ENCODE results near the gene GATAD2B. TPM values are rescaled to one million over a fixed set of nuclear protein-coding genes. Genes with fewer than 3 reads are reported as not detected.

The GATAD2B gene
- polyA plus RNA-seq, 3 donors, result 1.1 to 11.0 (median 2.0) TPM

DNA sequence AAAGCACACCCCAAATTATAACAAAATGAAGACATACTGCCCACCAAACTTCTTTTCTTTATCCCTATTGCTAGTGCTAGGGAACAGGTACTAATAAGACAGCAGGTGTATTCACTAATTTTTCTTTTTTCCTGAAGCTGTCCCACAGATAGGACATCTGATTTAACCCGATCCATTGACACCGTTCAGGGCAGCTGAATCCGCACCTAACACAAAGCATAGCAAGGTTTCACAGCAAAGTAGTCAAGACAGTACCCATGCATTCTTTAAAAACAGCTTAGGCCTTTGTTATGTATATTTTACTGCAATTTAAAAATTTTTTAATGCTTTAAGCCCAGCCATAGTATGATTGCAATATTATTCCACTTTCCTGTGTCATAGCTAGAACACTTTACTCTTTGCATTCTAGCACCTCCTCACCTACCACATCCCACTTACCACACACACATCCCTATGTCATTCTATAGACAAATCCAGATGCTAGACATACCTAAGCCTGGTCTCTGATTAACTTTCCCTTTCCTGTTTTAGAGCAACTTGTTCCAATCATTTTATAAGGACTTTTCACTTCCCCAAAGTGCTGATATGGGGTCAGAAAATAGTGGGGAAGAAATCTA, 40.4 kb downstream of the GATAD2B start:
- no peak overlapping the region for H3K27ac Mint-ChIP-seq
- TF ChIP-seq, protein P1, sequence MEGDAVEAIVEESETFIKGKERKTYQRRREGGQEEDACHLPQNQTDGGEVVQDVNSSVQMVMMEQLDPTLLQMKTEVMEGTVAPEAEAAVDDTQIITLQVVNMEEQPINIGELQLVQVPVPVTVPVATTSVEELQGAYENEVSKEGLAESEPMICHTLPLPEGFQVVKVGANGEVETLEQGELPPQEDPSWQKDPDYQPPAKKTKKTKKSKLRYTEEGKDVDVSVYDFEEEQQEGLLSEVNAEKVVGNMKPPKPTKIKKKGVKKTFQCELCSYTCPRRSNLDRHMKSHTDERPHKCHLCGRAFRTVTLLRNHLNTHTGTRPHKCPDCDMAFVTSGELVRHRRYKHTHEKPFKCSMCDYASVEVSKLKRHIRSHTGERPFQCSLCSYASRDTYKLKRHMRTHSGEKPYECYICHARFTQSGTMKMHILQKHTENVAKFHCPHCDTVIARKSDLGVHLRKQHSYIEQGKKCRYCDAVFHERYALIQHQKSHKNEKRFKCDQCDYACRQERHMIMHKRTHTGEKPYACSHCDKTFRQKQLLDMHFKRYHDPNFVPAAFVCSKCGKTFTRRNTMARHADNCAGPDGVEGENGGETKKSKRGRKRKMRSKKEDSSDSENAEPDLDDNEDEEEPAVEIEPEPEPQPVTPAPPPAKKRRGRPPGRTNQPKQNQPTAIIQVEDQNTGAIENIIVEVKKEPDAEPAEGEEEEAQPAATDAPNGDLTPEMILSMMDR (IDR thresholded peaks at IDR 0.05), result no peak
- peaks cover 18% of the 10 kb centered on the region in 2 donors for H3K4me1 ChIP-seq (ENCODE audit: control insufficient read depth in 1 of 2, insufficient read depth in 2 of 2, low read length in 2 of 2)
- H3K9me3 ChIP-seq (replicated peaks in 1 of 2; ENCODE audit: control insufficient read depth in 1 of 2, insufficient read depth in 1 of 2, low read length in 2 of 2), result no peaks in the 10 kb centered on the region
- no peak for DNase-seq
- H3K27me3 Mint-ChIP-seq (ENCODE audit: low read depth in 3 of 3), result peaks cover 0 to 3% (median 0%) of the 10 kb centered on the region in 3 donors
- H3K27me3 ChIP-seq (ENCODE audit: control insufficient read depth in 2 of 2, insufficient read depth in 2 of 2, low read length in 2 of 2), result no peaks in the 10 kb centered on the region
- no peak overlapping the region for H3K9ac ChIP-seq (ENCODE audit: insufficient read depth, low read length, poor library complexity, severe bottlenecking)
- no peak overlapping the region for H3K4me2 ChIP-seq (replicated peaks; ENCODE audit: extremely low read depth, low read length, poor library complexity, severe bottlenecking)
- peaks cover 96% of the 10 kb centered on the region for H4K20me1 ChIP-seq (ENCODE audit: insufficient read depth, low read length)
- H3K79me2 ChIP-seq (ENCODE audit: insufficient read depth, low read length), result peaks cover 95% of the 10 kb centered on the region
- no peak overlapping the region for H3K4me3 Mint-ChIP-seq
- peaks cover 13 to 45% of the 10 kb centered on the region in 2 donors for H3K36me3 Mint-ChIP-seq
- H3K4me3 ChIP-seq (replicated peaks in 1 of 3; ENCODE audit: low read depth in 2 of 3, low read length in 3 of 3), result no peak overlapping the region
- H3K4me1 Mint-ChIP-seq, result peaks cover 2% of the 10 kb centered on the region
- H3K9me3 Mint-ChIP-seq, result no peaks in the 10 kb centered on the region
- H2AFZ ChIP-seq (ENCODE audit: insufficient read depth, low read depth, low read length, poor library complexity, severe bottlenecking), result no peak overlapping the region
- H3K36me3 ChIP-seq (replicated peaks in 1 of 2; ENCODE audit: control insufficient read depth in 1 of 2, insufficient read depth in 2 of 2, low read length in 2 of 2), result peaks cover 7 to 8% of the 10 kb centered on the region in 2 donors
- intact Hi-C loops (cut with micrococcal nuclease), result loop anchor here in 1 of 2 donors (5.0 kb wide), 1 partner anchor 35 kb away; no protein-coding TSS in a partner anchor
- 100% methylated on average over 1 of the region's 3 CpGs for WGBS (ENCODE audit: insufficient coverage)
- peak overlapping the region in 1 of 2 donors; percentile 0 for H3K27ac ChIP-seq (ENCODE audit: low read depth in 1 of 2, low read length in 2 of 2)

- no peaks in the 10 kb centered on the region for H3K27me3 ChIP-seq (ENCODE audit: control insufficient read depth in 2 of 2, insufficient read depth in 2 of 2, low read length in 2 of 2)
- peaks cover 2% of the 10 kb centered on the region for H3K4me1 Mint-ChIP-seq
Measured at GRCh38 chr1:153881751-153882150, 41.0 kb downstream of the GATAD2B start.

More at GRCh38 chr1:153881751-153882150, 41.0 kb downstream of the GATAD2B start:
- 37% methylated on average over 6 of the region's 9 CpGs for WGBS (ENCODE audit: insufficient coverage)
- Histone ChIP-seq H3K27ac (ENCODE audit: low read depth in 1 of 2, low read length in 2 of 2) (no peak overlapping the region), H3K4me1 (ENCODE audit: control insufficient read depth in 1 of 2, insufficient read depth in 2 of 2, low read length in 2 of 2) (peaks cover 18% of the 10 kb centered on the region in 2 donors), H2AFZ (ENCODE audit: insufficient read depth, low read depth, low read length, poor library complexity, severe bottlenecking) (no peak overlapping the region), H3K9ac (ENCODE audit: insufficient read depth, low read length, poor library complexity, severe bottlenecking) (no peak overlapping the region), H3K4me2 (replicated peaks; ENCODE audit: extremely low read depth, low read length, poor library complexity, severe bottlenecking) (no peak overlapping the region), H3K9me3 (replicated peaks in 1 of 2; ENCODE audit: control insufficient read depth in 1 of 2, insufficient read depth in 1 of 2, low read length in 2 of 2) (no peaks in the 10 kb centered on the region), H3K4me3 (replicated peaks in 1 of 3; ENCODE audit: low read depth in 2 of 3, low read length in 3 of 3) (no peak overlapping the region), H3K36me3 (replicated peaks in 1 of 2; ENCODE audit: control insufficient read depth in 1 of 2, insufficient read depth in 2 of 2, low read length in 2 of 2) (peaks cover 7 to 8% of the 10 kb centered on the region in 2 donors), H3K79me2 (ENCODE audit: insufficient read depth, low read length) (peaks cover 95% of the 10 kb centered on the region), H4K20me1 (ENCODE audit: insufficient read depth, low read length) (peaks cover 96% of the 10 kb centered on the region)
- peaks cover 0 to 3% (median 0%) of the 10 kb centered on the region in 3 donors for H3K27me3 Mint-ChIP-seq (ENCODE audit: low read depth in 3 of 3)
- TF ChIP-seq, protein P1 (IDR thresholded peaks at IDR 0.05), result no peak
- intact Hi-C loops (cut with micrococcal nuclease), result loop anchor here in 1 of 2 donors (5.0 kb wide), 1 partner anchor 34 kb away; no protein-coding TSS in a partner anchor
- no peaks in the 10 kb centered on the region for H3K9me3 Mint-ChIP-seq
- DNase-seq, result no peak
- H3K36me3 Mint-ChIP-seq, result peaks cover 10 to 43% of the 10 kb centered on the region in 2 donors
- no peak overlapping the region for H3K27ac Mint-ChIP-seq
- no peak overlapping the region for H3K4me3 Mint-ChIP-seq

Measured in CD14-positive monocyte (primary cell).